ENCODE data around the gene KCNJ1. TPM values are rescaled to one million over a fixed set of nuclear protein-coding genes. Genes with fewer than 3 reads are reported as not detected.
A peak's percentile ranks its signal among the peaks of the same experiment; 100 is the strongest.

KCNJ1 gene
- total and polyA plus RNA-seq, 3 experiments from 2014 or later: not detected

GRCh38 chr11:128872594-128872993, 5.5 kb upstream of the KCNJ1 start:
- H3K27ac Mint-ChIP-seq: no peak overlapping the region
- H3K36me3 Mint-ChIP-seq: no peaks in the 10 kb centered on the region
- H3K4me1 ChIP-seq (ENCODE audit: insufficient read depth, low read length): no peaks in the 10 kb centered on the region
- no peaks in the 10 kb centered on the region for H3K27me3 ChIP-seq (ENCODE audit: insufficient read depth, low read length, poor library complexity, severe bottlenecking)
- no peak overlapping the region for H3K4me3 Mint-ChIP-seq
- no peaks in the 10 kb centered on the region for H3K36me3 ChIP-seq (ENCODE audit: insufficient read depth, low read length)
- peaks cover 5 to 7% of the 10 kb centered on the region in 2 donors for H3K27me3 Mint-ChIP-seq
- H3K27ac ChIP-seq (ENCODE audit: low read depth, low read length): no peak overlapping the region
- H3K9me3 ChIP-seq (ENCODE audit: low read length): no peaks in the 10 kb centered on the region
- H3K9me3 Mint-ChIP-seq: no peaks in the 10 kb centered on the region
- no peak for DNase-seq
- H3K4me3 ChIP-seq (ENCODE audit: low read length): no peak overlapping the region
- ChIA-PET POLR2A (no interaction called here), CTCF (no interaction called here)
- H3K4me1 Mint-ChIP-seq: peaks cover 0 to 5% (median 0%) of the 10 kb centered on the region in 3 donors

DNA sequence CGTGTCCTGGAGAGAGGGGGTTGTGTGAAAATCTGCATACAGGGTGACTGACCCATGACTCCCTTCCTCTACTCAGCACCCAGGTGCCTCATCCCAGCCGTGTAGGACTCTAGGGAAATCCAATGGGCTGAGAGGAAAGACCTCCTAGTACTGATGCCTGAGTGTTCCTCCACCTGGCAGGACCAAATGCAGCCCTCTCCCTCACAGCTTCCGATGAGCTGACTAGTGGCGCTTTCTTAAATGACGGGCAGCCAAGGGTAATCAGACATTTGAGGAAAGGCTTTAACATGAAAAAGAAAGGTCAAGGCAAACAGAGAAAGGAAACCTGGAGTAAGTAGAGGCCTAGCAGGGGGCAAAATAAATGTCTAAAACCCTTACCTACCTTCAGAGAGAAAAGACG, 5.0 kb upstream of the KCNJ1 start:
- ChIA-PET POLR2A (no interaction called here), CTCF (no interaction called here)
- Histone ChIP-seq H3K27ac (ENCODE audit: low read depth, low read length) (no peak overlapping the region), H3K4me3 (ENCODE audit: low read length) (no peak overlapping the region), H3K27me3 (ENCODE audit: insufficient read depth, low read length, poor library complexity, severe bottlenecking) (no peaks in the 10 kb centered on the region), H3K4me1 (ENCODE audit: insufficient read depth, low read length) (no peaks in the 10 kb centered on the region), H3K9me3 (ENCODE audit: low read length) (no peaks in the 10 kb centered on the region), H3K36me3 (ENCODE audit: insufficient read depth, low read length) (no peaks in the 10 kb centered on the region)
- peaks cover 0 to 5% (median 0%) of the 10 kb centered on the region in 3 donors for H3K4me1 Mint-ChIP-seq
- H3K27ac Mint-ChIP-seq: no peak overlapping the region
- no peaks in the 10 kb centered on the region for H3K36me3 Mint-ChIP-seq
- H3K9me3 Mint-ChIP-seq: no peaks in the 10 kb centered on the region
- peaks cover 4 to 5% of the 10 kb centered on the region in 2 donors for H3K27me3 Mint-ChIP-seq
- H3K4me3 Mint-ChIP-seq: no peak overlapping the region
- DNase-seq: no peak

- Mint-ChIP-seq H3K4me1 (peaks cover 0 to 5% (median 0%) of the 10 kb centered on the region in 3 donors), H3K9me3 (no peaks in the 10 kb centered on the region), H3K4me3 (no peak overlapping the region), H3K27me3 (peaks cover 4% of the 10 kb centered on the region in 2 donors), H3K27ac (peak overlapping the region in 2 of 8 donors; percentile 2 to 69), H3K36me3 (no peaks in the 10 kb centered on the region)
- Histone ChIP-seq H3K27ac (ENCODE audit: low read depth, low read length) (no peak overlapping the region), H3K4me1 (ENCODE audit: insufficient read depth, low read length) (no peaks in the 10 kb centered on the region), H3K4me3 (ENCODE audit: low read length) (no peak overlapping the region), H3K9me3 (ENCODE audit: low read length) (no peaks in the 10 kb centered on the region), H3K36me3 (ENCODE audit: insufficient read depth, low read length) (no peaks in the 10 kb centered on the region), H3K27me3 (ENCODE audit: insufficient read depth, low read length, poor library complexity, severe bottlenecking) (no peaks in the 10 kb centered on the region)
- no peak for DNase-seq
- POLR2A ChIA-PET: no interaction called here
- CTCF ChIA-PET: no interaction called here
Measured at GRCh38 chr11:128871168-128871610, 4.1 kb upstream of the KCNJ1 start.

- DNase-seq: peak in 3 of 5 donors; percentile 31 to 54 (median 45)
- CTCF ChIA-PET: interaction anchor here (1.0 to 1.7 kb wide), 2 partner anchors 16 to 21 kb away, joined by 3 to 7 read pairs; no protein-coding TSS in a partner anchor
- Mint-ChIP-seq H3K27ac (no peak overlapping the region), H3K27me3 (peaks cover 4% of the 10 kb centered on the region in 2 donors), H3K4me3 (no peak overlapping the region), H3K9me3 (no peaks in the 10 kb centered on the region), H3K36me3 (no peaks in the 10 kb centered on the region), H3K4me1 (peaks cover 0 to 5% (median 0%) of the 10 kb centered on the region in 3 donors)
- POLR2A ChIA-PET: interaction anchor here (0.7 kb wide), 1 partner anchor 830 kb away, joined by 4 read pairs; no protein-coding TSS in a partner anchor
- Histone ChIP-seq H3K27ac (ENCODE audit: low read depth, low read length) (no peak overlapping the region), H3K4me3 (ENCODE audit: low read length) (no peak overlapping the region), H3K4me1 (ENCODE audit: insufficient read depth, low read length) (no peaks in the 10 kb centered on the region), H3K9me3 (ENCODE audit: low read length) (no peaks in the 10 kb centered on the region), H3K27me3 (ENCODE audit: insufficient read depth, low read length, poor library complexity, severe bottlenecking) (no peaks in the 10 kb centered on the region), H3K36me3 (ENCODE audit: insufficient read depth, low read length) (no peaks in the 10 kb centered on the region)
Measured at GRCh38 chr11:128868841-128869671, 2.0 kb upstream of the KCNJ1 start.

DNA sequence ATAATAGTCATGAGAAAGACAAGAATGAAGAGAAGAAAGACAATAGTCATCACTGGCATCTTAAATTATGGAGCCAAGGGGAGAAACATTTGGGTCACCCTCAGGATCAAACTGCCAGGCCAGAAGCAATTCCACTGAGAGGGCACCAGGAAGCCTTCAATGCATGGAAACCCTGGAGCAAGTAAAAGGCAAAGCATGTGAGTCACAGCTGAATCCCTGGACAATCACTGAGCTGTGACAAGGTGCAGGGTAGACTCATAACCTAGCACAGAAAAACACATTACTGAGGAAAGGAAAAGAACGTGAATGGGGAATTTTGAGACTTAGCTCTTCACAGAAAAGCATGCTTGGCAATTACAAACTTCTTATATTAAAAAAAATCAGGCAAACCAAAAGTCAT, 1.6 kb downstream of the KCNJ1 start:
- CTCF ChIA-PET: interaction anchor here (1.0 kb wide), 1 partner anchor 11 kb away, joined by 3 read pairs; no protein-coding TSS in a partner anchor
- no peaks in the 10 kb centered on the region for H3K4me1 Mint-ChIP-seq

DNA sequence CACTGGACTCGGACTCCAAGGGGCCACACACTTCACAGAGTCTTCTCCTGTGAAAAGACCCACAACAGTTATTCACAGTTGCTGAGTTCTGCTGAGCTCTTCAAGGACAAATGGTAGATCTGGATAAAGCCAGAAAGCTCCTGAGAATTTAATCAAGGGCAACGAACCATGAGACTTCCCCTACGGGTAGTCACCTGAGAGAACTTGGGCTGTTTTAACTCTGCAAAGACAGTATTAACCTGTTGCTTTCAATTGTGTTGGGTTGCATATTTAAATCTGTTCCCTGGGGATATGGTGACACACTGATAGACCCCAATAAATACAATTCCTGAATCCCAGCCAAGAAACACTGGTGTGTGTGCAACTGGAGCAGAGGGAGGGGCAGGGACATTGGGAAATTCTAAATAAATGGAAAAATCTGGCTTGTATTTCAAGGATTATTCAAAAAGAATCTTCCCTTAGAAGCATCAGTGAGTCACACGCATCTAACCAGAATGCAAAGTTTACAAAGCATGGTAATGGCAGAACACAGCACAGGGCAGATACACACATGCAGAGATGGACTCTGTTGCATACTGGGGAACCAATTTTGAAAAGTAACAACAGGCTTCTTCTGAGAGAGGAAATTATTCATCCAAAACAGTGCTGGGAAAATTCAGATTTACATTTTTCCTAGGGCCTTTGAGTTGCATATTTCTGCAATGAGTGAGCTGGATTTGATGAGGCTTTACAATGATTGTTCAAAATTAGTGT, 4.0 kb downstream of the KCNJ1 start:
- no peak for DNase-seq
- Mint-ChIP-seq H3K27ac (no peak overlapping the region), H3K36me3 (no peaks in the 10 kb centered on the region), H3K27me3 (peaks cover 4 to 6% of the 10 kb centered on the region in 2 donors), H3K4me3 (no peak overlapping the region), H3K9me3 (no peaks in the 10 kb centered on the region), H3K4me1 (peaks cover 3 to 9% (median 8%) of the 10 kb centered on the region in 3 donors)
- Histone ChIP-seq H3K27me3 (ENCODE audit: insufficient read depth, low read length, poor library complexity, severe bottlenecking) (no peaks in the 10 kb centered on the region), H3K4me1 (ENCODE audit: insufficient read depth, low read length) (no peaks in the 10 kb centered on the region), H3K27ac (ENCODE audit: low read depth, low read length) (no peak overlapping the region), H3K36me3 (ENCODE audit: insufficient read depth, low read length) (no peaks in the 10 kb centered on the region), H3K9me3 (ENCODE audit: low read length) (no peaks in the 10 kb centered on the region), H3K4me3 (ENCODE audit: low read length) (no peak overlapping the region)
- POLR2A ChIA-PET: no interaction called here
- CTCF ChIA-PET: interaction anchor here (1.5 to 6.6 kb wide), 3 partner anchors 18 to 705 kb away, joined by 3 to 26 read pairs (median 4); no protein-coding TSS in a partner anchor

More for the DNA sequence above, 1.6 kb downstream of the KCNJ1 start:
- no peak overlapping the region for H3K27ac Mint-ChIP-seq
- Histone ChIP-seq H3K4me1 (ENCODE audit: insufficient read depth, low read length) (no peaks in the 10 kb centered on the region), H3K4me3 (ENCODE audit: low read length) (no peak overlapping the region), H3K36me3 (ENCODE audit: insufficient read depth, low read length) (no peaks in the 10 kb centered on the region), H3K27me3 (ENCODE audit: insufficient read depth, low read length, poor library complexity, severe bottlenecking) (no peaks in the 10 kb centered on the region), H3K9me3 (ENCODE audit: low read length) (no peaks in the 10 kb centered on the region), H3K27ac (ENCODE audit: low read depth, low read length) (no peak overlapping the region)
- POLR2A ChIA-PET: no interaction called here
- H3K4me3 Mint-ChIP-seq: no peak overlapping the region
- H3K36me3 Mint-ChIP-seq: no peaks in the 10 kb centered on the region
- H3K9me3 Mint-ChIP-seq: no peaks in the 10 kb centered on the region
- DNase-seq: no peak
- H3K27me3 Mint-ChIP-seq: peaks cover 0 to 4% of the 10 kb centered on the region in 2 donors

DNA sequence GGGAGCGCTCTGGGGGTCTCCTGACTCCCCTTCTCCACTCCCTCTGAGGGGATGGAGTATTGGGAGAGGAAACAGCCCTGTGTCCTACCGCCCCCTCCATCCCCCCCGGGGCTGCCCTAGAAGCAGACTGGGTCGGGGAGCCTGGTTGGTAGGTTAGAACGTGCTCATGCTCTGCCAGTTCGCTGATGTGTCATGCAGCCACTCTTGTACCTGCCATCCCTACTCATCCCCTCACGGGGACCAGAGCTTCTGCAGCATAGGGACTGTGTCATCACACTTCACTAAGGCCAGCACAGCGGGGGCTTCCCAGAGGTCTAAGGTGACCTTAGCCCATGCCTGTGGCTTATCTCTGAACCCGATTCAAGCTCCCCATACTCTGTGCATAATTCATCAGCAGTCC, 4.7 kb downstream of the KCNJ1 start:
- Mint-ChIP-seq H3K36me3 (no peaks in the 10 kb centered on the region), H3K4me1 (peaks cover 3 to 9% (median 8%) of the 10 kb centered on the region in 3 donors), H3K4me3 (no peak overlapping the region), H3K27me3 (peaks cover 4 to 6% of the 10 kb centered on the region in 2 donors), H3K27ac (no peak overlapping the region), H3K9me3 (no peaks in the 10 kb centered on the region)
- Histone ChIP-seq H3K36me3 (ENCODE audit: insufficient read depth, low read length) (no peaks in the 10 kb centered on the region), H3K27me3 (ENCODE audit: insufficient read depth, low read length, poor library complexity, severe bottlenecking) (no peaks in the 10 kb centered on the region), H3K27ac (ENCODE audit: low read depth, low read length) (no peak overlapping the region), H3K4me3 (ENCODE audit: low read length) (no peak overlapping the region), H3K9me3 (ENCODE audit: low read length) (no peaks in the 10 kb centered on the region), H3K4me1 (ENCODE audit: insufficient read depth, low read length) (no peaks in the 10 kb centered on the region)
- ChIA-PET CTCF (interaction anchor here (0.9 to 6.6 kb wide), 4 partner anchors 17 to 705 kb away, joined by 3 to 26 read pairs (median 4); no protein-coding TSS in a partner anchor), POLR2A (no interaction called here)
- DNase-seq: no peak
